H9 (cell line): ENCODE measurements around the gene NOXA1. TPM values are rescaled to one million over a fixed set of nuclear protein-coding genes. Genes with fewer than 3 reads are reported as not detected.

Source experiments
- DNase-seq: peaks from one replicate; pipeline ENCODE4 v3.0.0-alpha.2; 2017
- H2AFZ ChIP-seq: one replicate; pipeline ENCODE4 v1.6.1; 2013; ENCODE audit warnings: mild to moderate bottlenecking, low read length, control low read depth, moderate library complexity
- H2AK5ac ChIP-seq: 2 replicates; pipeline ENCODE4 v1.6.1; 2013; ENCODE audit warnings: low read length, control low read depth, mixed read lengths; ENCODE audit not compliant: insufficient read length
- H2BK120ac ChIP-seq: one replicate; pipeline ENCODE4 v1.6.1; 2013; ENCODE audit warnings: low read depth, mild to moderate bottlenecking, low read length, control low read depth, inconsistent platforms; ENCODE audit not compliant: poor library complexity, severe bottlenecking
- H2BK12ac ChIP-seq: 2 replicates; pipeline ENCODE4 v1.6.1; 2013; ENCODE audit warnings: low read length, control low read depth, mixed read lengths, low read depth; ENCODE audit not compliant: insufficient read length
- H2BK15ac ChIP-seq: 2 replicates; pipeline ENCODE4 v1.6.1; 2013; ENCODE audit warnings: low read depth, low read length, control low read depth
- H2BK20ac ChIP-seq: one replicate; pipeline ENCODE4 v1.6.1; 2013; ENCODE audit warnings: low read depth, mild to moderate bottlenecking, low read length, control low read depth, inconsistent platforms; ENCODE audit not compliant: poor library complexity, severe bottlenecking
- H2BK5ac ChIP-seq: 2 replicates; pipeline ENCODE4 v1.6.1; 2013; ENCODE audit warnings: low read length, control low read depth, mixed read lengths; ENCODE audit not compliant: insufficient read length
- H3K14ac ChIP-seq: 2 replicates; pipeline ENCODE4 v1.6.1; 2013; ENCODE audit warnings: low read length, control low read depth; ENCODE audit not compliant: insufficient read depth
- H3K18ac ChIP-seq: 2 replicates; pipeline ENCODE4 v1.6.1; 2013; ENCODE audit warnings: low read depth, mild to moderate bottlenecking, mixed read lengths, low read length, control low read depth; ENCODE audit not compliant: insufficient read length
- H3K23ac ChIP-seq: 2 replicates; pipeline ENCODE4 v1.6.1; 2013; ENCODE audit warnings: low read length, control low read depth, mixed read lengths, low read depth; ENCODE audit not compliant: insufficient read length
- H3K23me2 ChIP-seq: 2 replicates; pipeline ENCODE4 v1.6.1; 2013; ENCODE audit warnings: low read depth, mild to moderate bottlenecking, mixed read lengths, low read length, control low read depth; ENCODE audit not compliant: insufficient read length, poor library complexity, severe bottlenecking
- H3K27ac ChIP-seq: 2 replicates; pipeline ENCODE4 v1.5.1; 2013; ENCODE audit warnings: low read length, control low read depth, mixed read lengths, low read depth; ENCODE audit not compliant: insufficient read length
- H3K27me3 ChIP-seq: 2 replicates; pipeline ENCODE4 v1.6.1; 2013; ENCODE audit warnings: low read length, control low read depth, inconsistent platforms; ENCODE audit not compliant: insufficient read depth
- H3K4ac ChIP-seq: 2 replicates; pipeline ENCODE4 v1.6.1; 2013; ENCODE audit warnings: low read depth, mild to moderate bottlenecking, control low read depth, inconsistent platforms, low read length, moderate library complexity
- H3K4me1 ChIP-seq: 2 replicates; pipeline ENCODE4 v1.6.1; 2013; ENCODE audit warnings: low read length, control low read depth, inconsistent platforms; ENCODE audit not compliant: insufficient read depth
- H3K4me2 ChIP-seq: 2 replicates; pipeline ENCODE4 v1.6.1; 2013; ENCODE audit warnings: low read length, control low read depth, mixed read lengths; ENCODE audit not compliant: insufficient read length, insufficient read depth
- H3K56ac ChIP-seq: 2 replicates; pipeline ENCODE4 v1.6.1; 2013; ENCODE audit warnings: low read depth, mild to moderate bottlenecking, mixed read lengths, low read length, control low read depth; ENCODE audit not compliant: insufficient read length
- H3K79me1 ChIP-seq: 2 replicates; pipeline ENCODE4 v1.6.1; 2013; ENCODE audit warnings: low read depth, mild to moderate bottlenecking, moderate library complexity, low read length, control low read depth, inconsistent platforms; ENCODE audit not compliant: insufficient read depth, poor library complexity, severe bottlenecking
- H3K79me2 ChIP-seq: 2 replicates; pipeline ENCODE4 v1.6.1; 2013; ENCODE audit warnings: low read length, control low read depth, inconsistent platforms; ENCODE audit not compliant: insufficient read depth
- H3K9ac ChIP-seq: 2 replicates; pipeline ENCODE4 v1.6.1; 2013; ENCODE audit warnings: low read length, control low read depth, mixed read lengths; ENCODE audit not compliant: insufficient read length; ENCODE audit errors: extremely low read depth
- H3K9me3 ChIP-seq: one replicate; pipeline ENCODE4 v1.6.1; 2013; ENCODE audit warnings: low read depth, low read length, inconsistent platforms; ENCODE audit not compliant: control insufficient read depth
- H3T11ph ChIP-seq: one replicate; pipeline ENCODE4 v1.6.1; 2013; ENCODE audit warnings: mild to moderate bottlenecking, low read length, control low read depth, inconsistent platforms
- H4K20me1 ChIP-seq: one replicate; pipeline ENCODE4 v1.6.1; 2013; ENCODE audit not compliant: control insufficient read depth, insufficient read length, insufficient read depth
- H4K5ac ChIP-seq: 2 replicates; pipeline ENCODE4 v1.6.1; 2013; ENCODE audit warnings: low read depth, mild to moderate bottlenecking, mixed read lengths, low read length, control low read depth; ENCODE audit not compliant: insufficient read length
- H4K8ac ChIP-seq: replicated peaks from 2 replicates; pipeline ENCODE4 v1.6.1; 2013; ENCODE audit warnings: low read length, control low read depth, mixed read lengths, low read depth; ENCODE audit not compliant: insufficient read length
- H4K91ac ChIP-seq: 2 replicates; pipeline ENCODE4 v1.6.1; 2013; ENCODE audit warnings: low read depth, mild to moderate bottlenecking, moderate library complexity, mixed read lengths, low read length, control low read depth; ENCODE audit not compliant: insufficient read length
- H3K27ac Mint-ChIP-seq, 3 experiments: 2 replicates in 2 of 3; 3 replicates in 1 of 3; pipeline ENCODE4 v1.8.0; 2020 to 2021; ENCODE audit warnings: mixed read lengths in 3 of 3, mild to moderate bottlenecking in 1 of 3, moderate library complexity in 1 of 3
- H3K27me3 Mint-ChIP-seq: 2 replicates; pipeline ENCODE4 v1.8.0; 2021; ENCODE audit warnings: low read depth, mild to moderate bottlenecking, moderate library complexity, mixed read lengths
- H3K36me3 Mint-ChIP-seq, 3 experiments: 2 replicates in 2 of 3; 3 replicates in 1 of 3; pipeline ENCODE4 v1.8.0; 2020 to 2021; ENCODE audit warnings: low read depth in 3 of 3, mixed read lengths in 3 of 3; ENCODE audit not compliant: insufficient read depth in 1 of 3
- H3K4me1 Mint-ChIP-seq, 2 experiments: 2 replicates each; pipeline ENCODE4 v1.8.0; 2020; ENCODE audit warnings: mixed read lengths in 2 of 2
- H3K4me3 Mint-ChIP-seq, 2 experiments: 2 replicates in 1 of 2; 3 replicates in 1 of 2; pipeline ENCODE4 v1.8.0; 2020 to 2021; ENCODE audit warnings: mild to moderate bottlenecking in 2 of 2, mixed read lengths in 2 of 2, moderate library complexity in 1 of 2
- H3K9me3 Mint-ChIP-seq, 2 experiments: 2 replicates in 1 of 2; 3 replicates in 1 of 2; pipeline ENCODE4 v1.8.0; 2020; ENCODE audit warnings: mild to moderate bottlenecking in 2 of 2, mixed read lengths in 2 of 2, moderate library complexity in 1 of 2
- WGBS: extraction: QIAGEN DNeasy Blood & Tissue Kit; methylation state at CpG from one replicate; pipeline ENCODE4 v1.1.7; 2013; ENCODE audit warnings: missing lambda C conversion rate, low lambda C conversion rate, mixed read lengths; ENCODE audit not compliant: insufficient read length; ENCODE audit errors: extremely low coverage; 5-methylcytosine and 5-hydroxymethylcytosine counted together
- microRNA-seq: library from miRNA; unstranded; fragments of <30 nt; microRNA quantifications from one replicate; pipeline ENCODE4, GENCODE V29; 2020; ENCODE audit warnings: borderline microRNAs expressed
- total RNA-seq: library from RNA; stranded (reverse); gene quantifications from 2 replicates; pipeline ENCODE4 v1.2.1, GENCODE V29; 2021
- TF ChIP-seq, protein P1 (sequence below): fragments of 200-600 bp; sonication (generic); conservative IDR thresholded peaks from 3 replicates; pipeline ENCODE4 v1.8.0; 2021; ENCODE audit warnings: antibody characterized with exemption, mild to moderate bottlenecking

NOXA1 gene
- total RNA-seq, 1 experiment from 2014 or later = 2.0 TPM

- Histone ChIP-seq H2AFZ (no peak overlapping the region), H3K56ac (no peak overlapping the region), H4K91ac (no peak overlapping the region), H3K4me1 (no peaks in the 10 kb centered on the region), H3K79me1 (no peaks in the 10 kb centered on the region), H3K9me3 (no peaks in the 10 kb centered on the region), H2BK12ac (no peak overlapping the region), H2BK15ac (no peak overlapping the region), H3K9ac (no peak overlapping the region), H2BK5ac (no peak overlapping the region), H3K4ac (no peak overlapping the region), H4K5ac (no peak overlapping the region), H3K27me3 (no peaks in the 10 kb centered on the region), H3K18ac (no peak overlapping the region), H3K23me2 (no peaks in the 10 kb centered on the region), H3K23ac (no peak overlapping the region), H3T11ph (no peak overlapping the region), H3K27ac (no peak overlapping the region), H2BK120ac (no peak overlapping the region), H3K14ac (no peak overlapping the region), H4K8ac (no peak overlapping the region), H2BK20ac (no peak overlapping the region), H3K79me2 (no peaks in the 10 kb centered on the region), H4K20me1 (no peaks in the 10 kb centered on the region), H2AK5ac (no peak overlapping the region), H3K4me2 (no peak overlapping the region)
- H3K9me3 Mint-ChIP-seq = no peaks in the 10 kb centered on the region
- no CpG with 5 or more reads among the region's 26 CpGs for WGBS
- H3K4me1 Mint-ChIP-seq = peaks cover 4 to 5% of the 10 kb centered on the region in 2 experiments; a peak in 3 of 4 replicates
- no peak for DNase-seq
- TF ChIP-seq, protein P1, sequence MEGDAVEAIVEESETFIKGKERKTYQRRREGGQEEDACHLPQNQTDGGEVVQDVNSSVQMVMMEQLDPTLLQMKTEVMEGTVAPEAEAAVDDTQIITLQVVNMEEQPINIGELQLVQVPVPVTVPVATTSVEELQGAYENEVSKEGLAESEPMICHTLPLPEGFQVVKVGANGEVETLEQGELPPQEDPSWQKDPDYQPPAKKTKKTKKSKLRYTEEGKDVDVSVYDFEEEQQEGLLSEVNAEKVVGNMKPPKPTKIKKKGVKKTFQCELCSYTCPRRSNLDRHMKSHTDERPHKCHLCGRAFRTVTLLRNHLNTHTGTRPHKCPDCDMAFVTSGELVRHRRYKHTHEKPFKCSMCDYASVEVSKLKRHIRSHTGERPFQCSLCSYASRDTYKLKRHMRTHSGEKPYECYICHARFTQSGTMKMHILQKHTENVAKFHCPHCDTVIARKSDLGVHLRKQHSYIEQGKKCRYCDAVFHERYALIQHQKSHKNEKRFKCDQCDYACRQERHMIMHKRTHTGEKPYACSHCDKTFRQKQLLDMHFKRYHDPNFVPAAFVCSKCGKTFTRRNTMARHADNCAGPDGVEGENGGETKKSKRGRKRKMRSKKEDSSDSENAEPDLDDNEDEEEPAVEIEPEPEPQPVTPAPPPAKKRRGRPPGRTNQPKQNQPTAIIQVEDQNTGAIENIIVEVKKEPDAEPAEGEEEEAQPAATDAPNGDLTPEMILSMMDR = no peak
- no peak overlapping the region for H3K4me3 Mint-ChIP-seq
- H3K27me3 Mint-ChIP-seq = peaks cover 4% of the 10 kb centered on the region; the same call in 1 of the 2 replicates
- H3K36me3 Mint-ChIP-seq = no peaks in the 10 kb centered on the region
- peak overlapping the region in 1 of 3 experiments; percentile 74; a peak in 1 of 7 replicates for H3K27ac Mint-ChIP-seq
Observed at GRCh38 chr9:137482094-137482781, 59.0 kb downstream of the NOXA1 start.

Small RNAs within 50 kb of the gene (microRNA-seq; reads per million reads assigned to microRNA genes)
- 0.35 reads per million for gene MIR7114

Other genes with a start within 250 kb of the NOXA1 start
- 54.8 and 54.9 TPM in 2 replicates for gene ANAPC2, start 234.8 kb upstream of the NOXA1 start, total RNA-seq
- 69.2 and 69.4 TPM in 2 replicates for gene SSNA1, start 234.7 kb upstream of the NOXA1 start, total RNA-seq
- gene TPRN, start 222.7 kb upstream of the NOXA1 start, total RNA-seq = 30.7 and 32.0 TPM in 2 replicates
- 34.1 and 35.5 TPM in 2 replicates for gene TMEM203, start 217.7 kb upstream of the NOXA1 start, total RNA-seq
- gene NDOR1, start 217.7 kb upstream of the NOXA1 start, total RNA-seq = 44.1 and 45.3 TPM in 2 replicates
- gene RNF208, start 201.2 kb upstream of the NOXA1 start, total RNA-seq = 7.7 and 8.1 TPM in 2 replicates
- 1.0 and 1.9 TPM in 2 replicates for gene CYSRT1, start 198.2 kb upstream of the NOXA1 start, total RNA-seq
- 0.15 and 0.20 TPM in 2 replicates for gene RNF224, start 195.9 kb upstream of the NOXA1 start, total RNA-seq
- not detected in 2 replicates for gene SLC34A3, start 192.5 kb upstream of the NOXA1 start, total RNA-seq
- 378 and 386 TPM in 2 replicates for gene TUBB4B, start 182.1 kb upstream of the NOXA1 start, total RNA-seq
- gene STPG3, start 172.1 kb upstream of the NOXA1 start, total RNA-seq = not detected in 2 replicates
- 71.4 and 71.7 TPM in 2 replicates for gene NELFB, start 168.1 kb upstream of the NOXA1 start, total RNA-seq
- gene TOR4A, start 145.7 kb upstream of the NOXA1 start, total RNA-seq = 5.9 and 6.2 TPM in 2 replicates
- 22.8 and 23.8 TPM in 2 replicates for gene NRARP, start 121.1 kb upstream of the NOXA1 start, total RNA-seq
- 13.5 and 15.3 TPM in 2 replicates for gene EXD3, start 231 bp upstream of the NOXA1 start, total RNA-seq
- 0.77 and 0.90 TPM in 2 replicates for gene ENTPD8, start 18.0 kb downstream of the NOXA1 start, total RNA-seq
- 46.3 and 51.0 TPM in 2 replicates for gene NSMF, start 35.9 kb downstream of the NOXA1 start, total RNA-seq
- gene PNPLA7, start 127.0 kb downstream of the NOXA1 start, total RNA-seq = 1.6 and 1.8 TPM in 2 replicates
- 52.2 and 53.6 TPM in 2 replicates for gene MRPL41, start 128.5 kb downstream of the NOXA1 start, total RNA-seq
- gene DPH7, start 155.5 kb downstream of the NOXA1 start, total RNA-seq = 49.2 and 51.3 TPM in 2 replicates
- 79.2 and 82.3 TPM in 2 replicates for gene ZMYND19, start 167.1 kb downstream of the NOXA1 start, total RNA-seq
- gene ARRDC1, start 182.3 kb downstream of the NOXA1 start, total RNA-seq = 26.4 and 34.4 TPM in 2 replicates
- gene EHMT1, start 195.6 kb downstream of the NOXA1 start, total RNA-seq = 112 and 121 TPM in 2 replicates